ENCODE data around the gene CD177. TPM values are rescaled to one million over a fixed set of nuclear protein-coding genes. Genes with fewer than 3 reads are reported as not detected.

CD177 gene
- total and polyA plus RNA-seq, 9 of the 15 experiments (the other 6 are each of a cell fraction or from before 2014, with no cell fraction given), result not detected

DNA sequence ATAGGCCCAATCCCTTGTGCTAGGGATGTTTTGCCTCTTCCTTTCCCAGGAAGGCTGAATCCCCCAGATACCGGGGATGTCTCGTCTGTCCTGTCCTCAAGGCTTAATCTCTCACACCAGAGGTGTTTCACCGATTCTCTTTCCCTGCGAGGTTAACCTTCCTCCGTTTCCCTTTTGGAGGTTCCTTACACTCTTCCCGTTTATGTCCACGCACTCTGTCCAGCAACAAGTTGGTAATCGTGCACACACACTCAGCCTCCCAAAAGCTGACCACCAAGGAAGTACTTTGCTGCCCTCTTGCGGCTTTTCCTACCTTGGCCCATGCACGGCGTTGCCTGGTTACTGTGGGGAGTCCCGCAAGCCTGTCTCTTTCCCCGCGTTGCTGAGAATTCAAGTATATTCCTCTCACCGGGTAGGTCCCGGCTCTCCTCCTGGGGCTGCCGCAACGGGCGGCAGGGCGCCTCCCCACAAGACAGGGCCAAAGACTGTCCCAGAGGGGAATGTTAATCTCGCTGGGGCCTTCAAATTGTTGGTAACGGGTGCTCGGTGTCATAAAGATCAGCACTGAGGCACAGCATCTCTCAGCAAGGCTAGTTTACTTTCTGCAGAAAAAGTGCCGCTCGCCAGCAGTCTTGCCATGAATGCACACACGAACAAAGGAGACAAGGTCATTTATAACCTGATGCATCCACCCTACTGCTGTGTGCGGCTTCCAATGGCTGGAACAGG is 36.7 kb upstream of the CD177 start (continued):
- TF ChIP-seq, protein P1, sequence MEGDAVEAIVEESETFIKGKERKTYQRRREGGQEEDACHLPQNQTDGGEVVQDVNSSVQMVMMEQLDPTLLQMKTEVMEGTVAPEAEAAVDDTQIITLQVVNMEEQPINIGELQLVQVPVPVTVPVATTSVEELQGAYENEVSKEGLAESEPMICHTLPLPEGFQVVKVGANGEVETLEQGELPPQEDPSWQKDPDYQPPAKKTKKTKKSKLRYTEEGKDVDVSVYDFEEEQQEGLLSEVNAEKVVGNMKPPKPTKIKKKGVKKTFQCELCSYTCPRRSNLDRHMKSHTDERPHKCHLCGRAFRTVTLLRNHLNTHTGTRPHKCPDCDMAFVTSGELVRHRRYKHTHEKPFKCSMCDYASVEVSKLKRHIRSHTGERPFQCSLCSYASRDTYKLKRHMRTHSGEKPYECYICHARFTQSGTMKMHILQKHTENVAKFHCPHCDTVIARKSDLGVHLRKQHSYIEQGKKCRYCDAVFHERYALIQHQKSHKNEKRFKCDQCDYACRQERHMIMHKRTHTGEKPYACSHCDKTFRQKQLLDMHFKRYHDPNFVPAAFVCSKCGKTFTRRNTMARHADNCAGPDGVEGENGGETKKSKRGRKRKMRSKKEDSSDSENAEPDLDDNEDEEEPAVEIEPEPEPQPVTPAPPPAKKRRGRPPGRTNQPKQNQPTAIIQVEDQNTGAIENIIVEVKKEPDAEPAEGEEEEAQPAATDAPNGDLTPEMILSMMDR (IDR thresholded peaks at IDR 0.05 in 2 of 3, conservative IDR thresholded peaks at IDR 0.05 in 1 of 3; ENCODE audit: insufficient read depth in 2 of 3, low read depth in 1 of 3, low read length in 3 of 3), result peak; percentile 83 to 89 (median 88)

DNA sequence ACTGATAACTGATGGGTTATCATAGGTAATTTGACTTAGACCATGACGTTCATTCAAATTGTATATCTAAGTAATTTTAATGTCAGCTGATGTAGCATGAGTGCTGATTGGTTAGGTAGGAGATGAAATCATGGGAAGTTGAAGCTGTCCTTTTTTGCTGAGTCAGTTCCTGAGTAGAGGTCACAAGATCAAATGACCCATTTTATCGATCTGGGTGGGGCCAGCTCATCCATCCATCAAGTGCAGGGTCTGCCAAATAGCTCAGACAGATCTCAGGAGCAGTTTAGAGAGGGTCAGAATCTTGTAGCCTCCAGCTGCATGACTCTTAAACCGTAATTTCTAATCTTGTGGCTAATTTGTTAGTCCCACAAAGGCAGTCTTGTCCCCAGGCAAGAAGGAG is 35.3 kb upstream of the CD177 start:
- DNase-seq (ENCODE audit: extremely low read depth in 1 of 4, low spot score in 3 of 4) (no peak), FAIRE-seq (no peak), ATAC-seq (no peak)
- intact Hi-C loops (cut with micrococcal nuclease) (loop anchor here (10.0 kb wide), 1 partner anchor 107 kb away; no protein-coding TSS in a partner anchor), in situ Hi-C loops (cut with MboI) (loop anchor here (10.0 kb wide), 1 partner anchor 133 kb away; the partner anchor contains the start of gene PSG5)
- H3K9me1 ChIP-seq (ENCODE audit: control insufficient read depth, insufficient read depth, low read length), result no peaks in the 10 kb centered on the region
- no peak overlapping the region for H3K9ac ChIP-seq (ENCODE audit: insufficient read depth in 1 of 2, low read depth in 2 of 2, low read length in 2 of 2)
- no TSS peak for BruUV-seq (replicated peaks)
- H3K27ac ChIP-seq (ENCODE audit: extremely low read depth, low read depth, low read length), result no peak overlapping the region
- H3K36me3 ChIP-seq (ENCODE audit: control insufficient read depth, insufficient read depth, low read length), result no peaks in the 10 kb centered on the region
- H4K20me1 ChIP-seq (replicated peaks; ENCODE audit: control insufficient read depth, insufficient read depth, low read length), result no peaks in the 10 kb centered on the region
- H3K4me3 ChIP-seq, result no peak overlapping the region
- ChIA-PET POLR2A (no interaction called here), CTCF (ENCODE audit: low intra/inter-chr PET ratio) (no interaction called here)
- H3K4me2 ChIP-seq (ENCODE audit: insufficient read depth, low read length), result no peak overlapping the region
- H3K79me2 ChIP-seq (ENCODE audit: control insufficient read depth, insufficient read depth, low read length), result no peaks in the 10 kb centered on the region
- H3K9me3 ChIP-seq (replicated peaks; ENCODE audit: control insufficient read depth, insufficient read depth, low read depth, low read length), result no peaks in the 10 kb centered on the region
- no peaks in the 10 kb centered on the region for H3K4me1 ChIP-seq (replicated peaks in 1 of 2; ENCODE audit: control insufficient read depth in 2 of 2, insufficient read depth in 2 of 2, low read length in 2 of 2)
- peaks cover 2 to 4% of the 10 kb centered on the region in 2 experiments; a peak in 1 of 5 replicates for H3K27me3 ChIP-seq (ENCODE audit: control insufficient read depth in 2 of 2, insufficient read depth in 2 of 2, low read length in 2 of 2)
- WGBS (ENCODE audit: insufficient coverage, low coverage, missing lambda C conversion rate), result 0% methylated on average over 3 of the region's 3 CpGs
- no peak overlapping the region for H2AFZ ChIP-seq (ENCODE audit: low read depth, low read length)
- TF ChIP-seq NFE2L1 (tag; IDR thresholded peaks at IDR 0.05; ENCODE audit: borderline replicate concordance, low read depth), result no peak
- TF ChIP-seq, protein P2, sequence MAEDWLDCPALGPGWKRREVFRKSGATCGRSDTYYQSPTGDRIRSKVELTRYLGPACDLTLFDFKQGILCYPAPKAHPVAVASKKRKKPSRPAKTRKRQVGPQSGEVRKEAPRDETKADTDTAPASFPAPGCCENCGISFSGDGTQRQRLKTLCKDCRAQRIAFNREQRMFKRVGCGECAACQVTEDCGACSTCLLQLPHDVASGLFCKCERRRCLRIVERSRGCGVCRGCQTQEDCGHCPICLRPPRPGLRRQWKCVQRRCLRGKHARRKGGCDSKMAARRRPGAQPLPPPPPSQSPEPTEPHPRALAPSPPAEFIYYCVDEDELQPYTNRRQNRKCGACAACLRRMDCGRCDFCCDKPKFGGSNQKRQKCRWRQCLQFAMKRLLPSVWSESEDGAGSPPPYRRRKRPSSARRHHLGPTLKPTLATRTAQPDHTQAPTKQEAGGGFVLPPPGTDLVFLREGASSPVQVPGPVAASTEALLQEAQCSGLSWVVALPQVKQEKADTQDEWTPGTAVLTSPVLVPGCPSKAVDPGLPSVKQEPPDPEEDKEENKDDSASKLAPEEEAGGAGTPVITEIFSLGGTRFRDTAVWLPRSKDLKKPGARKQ (CRISPR knock-in tag; IDR thresholded peaks at IDR 0.05), result no peak
- TF ChIP-seq PRPF4 (IDR thresholded peaks at IDR 0.05; ENCODE audit: insufficient read depth, low read depth, low read length, poor library complexity, severe bottlenecking), result no peak
- no peak for TF ChIP-seq MIER1 (IDR thresholded peaks at IDR 0.05; ENCODE audit: low read depth)
- TF ChIP-seq EZH2 (IDR thresholded peaks at IDR 0.05; ENCODE audit: borderline replicate concordance, low read depth, low read length), result no peak
- TF ChIP-seq, protein P3, sequence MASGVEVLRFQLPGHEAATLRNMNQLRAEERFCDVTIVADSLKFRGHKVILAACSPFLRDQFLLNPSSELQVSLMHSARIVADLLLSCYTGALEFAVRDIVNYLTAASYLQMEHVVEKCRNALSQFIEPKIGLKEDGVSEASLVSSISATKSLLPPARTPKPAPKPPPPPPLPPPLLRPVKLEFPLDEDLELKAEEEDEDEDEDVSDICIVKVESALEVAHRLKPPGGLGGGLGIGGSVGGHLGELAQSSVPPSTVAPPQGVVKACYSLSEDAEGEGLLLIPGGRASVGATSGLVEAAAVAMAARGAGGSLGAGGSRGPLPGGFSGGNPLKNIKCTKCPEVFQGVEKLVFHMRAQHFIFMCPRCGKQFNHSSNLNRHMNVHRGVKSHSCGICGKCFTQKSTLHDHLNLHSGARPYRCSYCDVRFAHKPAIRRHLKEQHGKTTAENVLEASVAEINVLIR (CRISPR knock-in tag; IDR thresholded peaks at IDR 0.05), result no peak
- TF ChIP-seq, protein P4, sequence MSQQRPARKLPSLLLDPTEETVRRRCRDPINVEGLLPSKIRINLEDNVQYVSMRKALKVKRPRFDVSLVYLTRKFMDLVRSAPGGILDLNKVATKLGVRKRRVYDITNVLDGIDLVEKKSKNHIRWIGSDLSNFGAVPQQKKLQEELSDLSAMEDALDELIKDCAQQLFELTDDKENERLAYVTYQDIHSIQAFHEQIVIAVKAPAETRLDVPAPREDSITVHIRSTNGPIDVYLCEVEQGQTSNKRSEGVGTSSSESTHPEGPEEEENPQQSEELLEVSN (IDR thresholded peaks at IDR 0.05; ENCODE audit: borderline replicate concordance in 1 of 2, extremely low read depth in 1 of 2, insufficient read depth in 1 of 2, insufficient read length in 1 of 2, low read depth in 1 of 2, low read length in 1 of 2, poor library complexity in 1 of 2, severe bottlenecking in 1 of 2), result no peak
- TF ChIP-seq MAFK (IDR thresholded peaks at IDR 0.05; ENCODE audit: low read length), result peak; percentile 78
- TF ChIP-seq MAFF (IDR thresholded peaks at IDR 0.05; ENCODE audit: low read length), result peak; percentile 82
